Kidney capillary endothelial cell (primary cell): ENCODE measurements around the gene LY86.
"Not testable (repeated sequence)": the region's sequence is repeated elsewhere in the genome, so short reads cannot be mapped to it uniquely, and the experiment has no call there.

Experiments used
- DNase-seq: peaks from one replicate; pipeline ENCODE4 v3.0.0-alpha.2; 2018; ENCODE audit warnings: low spot score

LY86 gene

GRCh38 chr6:6596529-6597328 lies 8.2 kb downstream of the LY86 start:
- no peak for DNase-seq

GRCh38 chr6:6597682-6598081 lies 9.2 kb downstream of the LY86 start:
- DNase-seq, result no peak

GRCh38 chr6:6599468-6599873 lies 11.0 kb downstream of the LY86 start:
- no peak for DNase-seq

DNA sequence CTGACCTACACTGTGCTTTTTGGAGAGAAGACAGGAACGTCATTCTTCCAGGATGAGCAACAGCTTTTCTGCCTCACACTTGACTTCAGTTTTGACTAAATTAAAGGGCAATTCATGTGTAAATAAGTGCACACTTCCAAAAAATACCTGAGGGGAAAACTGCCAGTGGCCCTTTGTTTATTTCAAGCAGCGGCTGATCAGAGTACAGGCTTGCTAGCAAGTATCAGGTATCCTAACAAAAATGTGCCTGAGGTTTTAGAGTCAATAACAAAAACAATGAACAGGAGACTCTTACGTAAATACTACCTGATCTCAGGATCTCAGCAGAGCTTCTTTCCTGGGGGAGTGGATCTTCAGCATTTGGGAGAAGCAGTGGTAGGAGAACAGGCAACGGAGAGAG lies 12.4 kb downstream of the LY86 start:
- DNase-seq, result no peak

GRCh38 chr6:6602262-6602661 lies 13.7 kb downstream of the LY86 start:
- DNase-seq, result no peak

GRCh38 chr6:6603317-6603716 lies 14.8 kb downstream of the LY86 start:
- no peak for DNase-seq

DNA sequence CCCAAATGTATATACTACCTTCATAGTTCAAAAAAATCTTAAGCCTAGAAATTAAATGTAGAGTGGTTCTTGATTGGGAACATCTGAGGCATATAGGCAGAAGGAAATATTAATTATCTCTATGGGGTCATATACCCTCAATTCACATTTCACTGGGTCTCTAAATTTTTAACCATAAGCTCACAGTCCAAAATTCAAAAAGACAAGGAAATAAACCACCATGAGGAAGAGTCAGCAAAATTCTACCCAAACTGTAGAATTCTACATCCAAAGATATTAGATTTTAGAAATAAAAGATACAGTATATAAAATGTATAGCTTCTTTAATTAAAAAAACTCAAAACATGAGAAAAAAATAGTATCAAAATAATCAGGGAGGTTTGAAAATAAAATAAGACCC lies 15.5 kb downstream of the LY86 start:
- DNase-seq, result no peak

GRCh38 chr6:6604566-6604965 lies 16.0 kb downstream of the LY86 start:
- DNase-seq, result no peak

DNA sequence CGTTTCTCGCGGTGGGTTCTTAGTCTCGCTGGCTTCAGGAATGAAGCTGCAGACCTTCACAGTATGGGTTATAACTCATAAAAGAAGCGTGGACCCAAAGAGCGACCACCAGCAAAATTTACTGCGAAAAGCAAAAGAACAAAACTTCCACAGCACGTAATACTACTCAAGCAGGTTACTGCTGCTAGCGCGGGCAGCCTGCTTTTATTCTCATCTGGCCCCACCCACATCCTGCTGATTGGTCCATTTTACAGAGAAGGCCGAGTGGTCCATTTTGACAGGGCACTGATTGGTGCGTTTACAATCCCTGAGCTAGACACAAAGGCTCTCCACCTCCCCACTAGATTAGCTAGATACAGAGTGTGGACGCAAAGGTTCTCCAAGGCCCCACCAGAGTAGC lies 17.4 kb downstream of the LY86 start:
- DNase-seq, result no peak

DNA sequence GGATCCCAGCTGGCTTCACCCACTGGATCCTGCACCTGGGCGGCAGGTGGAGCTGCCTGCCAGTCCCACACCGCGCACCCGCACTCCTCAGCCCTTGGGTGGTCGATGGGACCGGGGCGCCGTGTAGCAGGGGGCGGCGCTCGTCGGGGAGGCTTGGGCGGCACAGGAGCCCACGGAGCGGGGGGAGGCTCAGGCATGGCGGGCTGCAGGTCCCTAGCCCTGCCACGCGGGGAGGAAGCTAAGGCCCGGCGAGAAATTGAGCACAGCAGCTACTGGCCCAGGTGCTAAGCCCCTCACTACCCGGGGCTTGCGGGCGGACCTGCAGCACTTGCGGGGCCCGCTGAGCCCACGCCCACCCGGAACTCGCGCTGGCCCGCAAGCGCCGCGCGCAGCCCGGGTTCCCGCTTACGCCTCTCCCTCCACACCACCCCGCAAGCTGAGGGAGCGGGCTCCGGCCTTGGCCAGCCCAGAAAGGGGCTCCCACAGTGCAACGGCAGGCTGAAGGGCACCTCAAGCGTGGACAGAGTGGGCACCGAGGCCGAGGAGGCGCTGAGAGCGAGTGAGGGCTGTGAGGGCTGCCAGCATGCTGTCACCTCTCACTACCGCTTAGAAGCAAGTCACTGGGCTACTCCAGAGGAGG lies 18.0 kb downstream of the LY86 start:
- DNase-seq, result not testable (repeated sequence)

DNA sequence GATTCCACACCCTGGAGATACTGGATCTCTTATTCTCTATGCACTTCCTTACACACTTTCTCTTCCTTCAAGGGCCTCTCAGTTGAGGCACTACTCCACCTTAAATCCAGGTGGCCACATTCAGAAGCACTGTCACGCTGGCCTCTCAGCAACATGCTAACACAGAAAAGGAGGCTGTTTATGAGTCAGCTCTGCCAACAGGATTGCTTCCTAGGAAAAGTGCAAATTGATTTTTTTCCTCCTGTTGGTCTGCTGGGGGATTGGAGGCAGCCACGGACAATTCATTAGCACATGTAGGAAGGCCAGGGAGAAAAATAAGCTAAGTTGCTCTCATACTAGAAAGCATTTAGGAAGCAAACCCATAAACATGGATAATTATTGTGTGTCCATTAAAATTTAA lies 20.9 kb downstream of the LY86 start:
- no peak for DNase-seq

DNA sequence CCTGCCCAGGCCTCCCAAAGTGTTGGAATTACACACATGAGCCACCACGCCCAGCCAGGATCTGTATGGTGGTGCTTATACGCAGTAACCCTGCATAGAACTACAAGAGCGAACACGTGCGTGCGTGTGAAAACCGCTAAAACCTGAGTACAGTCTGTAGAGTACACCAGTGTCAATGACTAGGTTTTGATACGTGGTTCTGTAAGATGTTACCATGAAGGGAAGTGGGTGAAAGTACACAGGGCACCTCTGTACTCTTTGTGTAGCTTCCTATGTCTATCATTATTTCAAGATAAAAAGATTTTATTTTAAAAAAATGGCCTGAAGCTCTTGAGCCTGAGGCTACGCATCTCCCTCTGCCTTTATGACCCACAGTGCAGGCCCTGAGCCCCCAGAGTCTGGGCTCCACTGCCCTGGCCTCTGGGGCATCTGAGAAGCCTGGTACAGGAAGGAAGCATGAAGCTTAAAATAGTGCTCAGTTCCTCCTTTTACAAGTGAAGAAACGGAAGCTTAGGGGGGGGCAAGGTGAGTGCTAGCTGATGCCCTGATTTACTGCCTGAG lies 21.6 kb downstream of the LY86 start:
- DNase-seq, result no peak

- DNase-seq, result no peak
Observed at GRCh38 chr6:6611486-6611885, 23.0 kb downstream of the LY86 start.

DNA sequence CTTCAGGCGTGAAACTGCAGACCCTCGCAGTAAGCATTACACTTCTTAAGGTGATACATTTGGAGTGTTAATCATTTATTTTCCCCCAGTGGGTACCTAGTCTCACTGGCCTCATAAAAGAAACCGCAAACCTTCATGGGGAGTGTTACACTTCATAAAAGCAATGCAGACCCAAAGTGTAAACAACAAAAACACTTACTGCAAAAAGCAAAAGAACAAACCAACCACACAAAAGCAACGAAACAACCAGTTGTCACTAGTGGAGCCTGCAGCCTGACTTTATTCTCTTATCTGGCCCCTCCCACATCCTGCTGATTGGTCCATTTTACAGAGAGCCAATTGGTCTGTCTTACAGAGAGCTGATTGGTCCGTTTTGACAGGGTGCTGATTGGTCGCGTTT lies 23.8 kb downstream of the LY86 start:
- DNase-seq, result no peak

DNA sequence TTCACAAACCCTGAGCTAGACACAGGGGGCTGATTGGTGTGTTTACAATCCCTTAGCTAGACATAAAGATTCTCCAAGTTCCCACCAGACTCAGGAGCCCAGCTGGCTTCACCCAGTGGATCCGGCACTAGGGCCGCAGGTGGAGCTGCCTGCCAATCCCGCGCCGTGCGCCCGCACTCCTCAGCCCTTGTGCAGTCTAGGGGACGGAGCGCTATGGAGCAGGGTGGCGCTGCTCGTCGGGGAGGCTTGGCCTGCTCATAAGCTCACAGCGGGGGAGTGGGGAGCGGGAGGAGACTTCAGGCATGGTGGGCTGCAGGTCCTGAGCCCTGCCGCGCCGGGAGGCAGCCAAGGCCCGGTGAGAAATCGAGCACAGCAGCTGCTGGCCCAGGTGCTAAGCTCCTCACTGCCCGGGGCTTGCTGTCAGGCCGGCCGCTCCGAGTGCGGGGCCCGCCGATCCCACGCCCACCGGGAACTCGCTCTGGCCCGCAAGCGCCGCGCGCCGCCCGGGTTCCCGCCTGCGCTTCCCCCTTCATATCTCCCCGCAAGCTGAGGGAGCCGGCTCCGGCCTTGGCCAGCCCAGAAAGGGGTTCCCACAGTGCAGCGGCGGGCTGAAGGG lies 24.7 kb downstream of the LY86 start:
- not testable (repeated sequence) for DNase-seq

- DNase-seq, result no peak
Observed at GRCh38 chr6:6614096-6614982, 25.8 kb downstream of the LY86 start.

- no peak for DNase-seq
Observed at GRCh38 chr6:6614983-6615349, 26.4 kb downstream of the LY86 start.

- DNase-seq, result no peak
Observed at GRCh38 chr6:6616656-6617055, 28.1 kb downstream of the LY86 start.

- no peak for DNase-seq
Observed at GRCh38 chr6:6619021-6619794, 30.7 kb downstream of the LY86 start.

DNA sequence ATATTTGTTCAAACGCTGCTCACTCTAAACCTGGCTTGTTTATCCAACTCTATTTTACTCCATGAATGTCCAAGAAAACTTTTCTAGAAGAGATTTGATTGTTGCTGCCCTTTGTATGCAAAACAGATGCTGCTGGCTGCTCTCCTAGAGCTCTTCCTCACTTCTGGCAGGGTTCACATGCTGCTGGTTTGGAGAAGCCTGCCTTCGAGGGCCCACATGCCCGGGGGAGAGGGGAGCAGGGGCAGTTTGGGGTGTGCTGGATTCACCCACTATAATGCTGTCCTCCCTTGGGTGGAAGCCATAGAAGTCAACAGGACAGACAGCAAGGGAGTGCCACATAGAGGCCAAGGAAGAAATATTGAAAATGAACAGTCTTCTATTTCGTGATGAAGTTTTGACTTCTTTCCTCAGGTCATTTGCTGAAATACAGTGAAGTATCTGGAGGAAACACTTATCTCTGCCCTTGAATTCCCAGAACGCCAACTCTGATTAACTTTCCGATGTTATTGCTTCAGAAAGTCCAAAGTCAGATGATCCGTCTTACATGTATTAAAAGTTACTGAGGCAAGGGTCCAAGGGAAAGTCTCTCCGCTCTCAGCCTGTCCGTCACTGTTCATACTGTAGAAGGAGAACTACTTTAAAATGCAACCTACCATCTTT lies 32.4 kb downstream of the LY86 start:
- DNase-seq, result no peak

GRCh38 chr6:6622501-6622900 lies 34.0 kb downstream of the LY86 start:
- DNase-seq, result no peak
